Fibroblast of lung (primary cell): Measurements from ENCODE around the gene MSI2. TPM values are rescaled to one million over a fixed set of nuclear protein-coding genes. Genes with fewer than 3 reads are reported as not detected.
A peak's percentile ranks its signal among the peaks of the same experiment; 100 is the strongest.

ENCODE experiments used
- DNase-seq, 2 donors: peaks; one replicate each; pipeline versions ENCODE4 v3.0.0 to v3.0.0-alpha.2; 2010; ENCODE audit warnings: low read depth in 2 of 2
- H2AFZ ChIP-seq: 2 replicates; pipeline ENCODE4 v1.5.1; 2012; ENCODE audit warnings: low read length, control low read depth, inconsistent platforms
- H3K27ac ChIP-seq: 2 replicates; pipeline ENCODE4 v1.5.1; 2011; ENCODE audit warnings: low read length, control low read depth; ENCODE audit not compliant: insufficient read depth
- H3K27me3 ChIP-seq: 2 replicates; pipeline ENCODE4 v1.5.1; 2011; ENCODE audit warnings: mild to moderate bottlenecking, low read length; ENCODE audit not compliant: control insufficient read depth, insufficient read depth
- H3K36me3 ChIP-seq: 2 replicates; pipeline ENCODE4 v1.5.1; 2011; ENCODE audit warnings: low read length; ENCODE audit not compliant: control insufficient read depth, insufficient read depth
- H3K4me1 ChIP-seq: 2 replicates; pipeline ENCODE4 v1.5.1; 2011; ENCODE audit warnings: low read length; ENCODE audit not compliant: control insufficient read depth, insufficient read depth; ENCODE audit errors: extremely low read depth
- H3K4me2 ChIP-seq: 2 replicates; pipeline ENCODE4 v1.5.1; 2011; ENCODE audit warnings: low read length, control low read depth; ENCODE audit not compliant: insufficient read depth; ENCODE audit errors: extremely low read depth
- H3K4me3 ChIP-seq, 4 experiments: fragments of 200-600 bp in 1 of 4; sonication (generic) in 1 of 4; replicated peaks in 1 of 4; 2 replicates each; pipeline ENCODE4 v1.5.1; 2011 to 2016; ENCODE audit warnings: low read length in 4 of 4, low read depth in 3 of 4, mild to moderate bottlenecking in 3 of 4, control low read depth in 2 of 4, inconsistent platforms in 1 of 4, mixed read lengths in 1 of 4; ENCODE audit not compliant: insufficient read depth in 1 of 4; ENCODE audit errors: control extremely low read depth in 1 of 4
- H3K79me2 ChIP-seq: 2 replicates; pipeline ENCODE4 v1.5.1; 2012; ENCODE audit warnings: mild to moderate bottlenecking, low read length, inconsistent platforms; ENCODE audit not compliant: control insufficient read depth, insufficient read depth
- H3K9ac ChIP-seq: 2 replicates; pipeline ENCODE4 v1.5.1; 2011; ENCODE audit warnings: mild to moderate bottlenecking, low read length, control low read depth; ENCODE audit not compliant: insufficient read depth
- H3K9me3 ChIP-seq: 2 replicates; pipeline ENCODE4 v1.5.1; 2012; ENCODE audit warnings: low read depth, low read length; ENCODE audit not compliant: control insufficient read depth, insufficient read depth
- H4K20me1 ChIP-seq: 2 replicates; pipeline ENCODE4 v1.5.1; 2011; ENCODE audit warnings: low read length; ENCODE audit not compliant: control insufficient read depth, insufficient read depth; ENCODE audit errors: extremely low read depth
- CTCF ChIP-seq, 2 donors: IDR thresholded peaks in 1 of 2; conservative IDR thresholded peaks in 1 of 2; 1 replicate in 1 of 2; 2 replicates in 1 of 2; pipeline ENCODE4 v1.5.1; 2011 to 2012; ENCODE audit warnings: low read length in 2 of 2, control low read depth in 1 of 2, inconsistent platforms in 1 of 2, low read depth in 1 of 2, mild to moderate bottlenecking in 1 of 2
- EZH2 ChIP-seq: IDR thresholded peaks from 2 replicates; pipeline ENCODE4 v1.5.1; 2012; ENCODE audit warnings: low read length, control low read depth, mild to moderate bottlenecking; ENCODE audit errors: missing control alignments
- polyA plus RNA-seq, 2 donors: library from polyadenylated mRNA; depleted of rRNA in 1 of 2; stranded (reverse) in 1 of 2; unstranded in 1 of 2; fragments of >200 nt; gene quantifications; 2 replicates each; pipeline ENCODE4 v1.2.1, GENCODE V29; 2011 to 2012; ENCODE audit warnings: missing spikeins in 1 of 2
- total RNA-seq: library from RNA; depleted of rRNA; stranded (reverse); fragments of >200 nt; gene quantifications from 2 replicates; pipeline ENCODE4 v1.2.1, GENCODE V29; 2014

MSI2 gene
- total and polyA plus RNA-seq, 2 donors (not counting 1 experiment from before 2014, with no cell fraction given), result 6.8 to 14.2 TPM

GRCh38 chr17:57350266-57350665 lies 93.9 kb downstream of the MSI2 start:
- Histone ChIP-seq H3K27ac (no peak overlapping the region), H4K20me1 (no peaks in the 10 kb centered on the region), H3K79me2 (no peaks in the 10 kb centered on the region), H3K27me3 (no peaks in the 10 kb centered on the region), H3K4me2 (no peak overlapping the region), H3K4me1 (no peaks in the 10 kb centered on the region), H2AFZ (no peak overlapping the region), H3K9ac (no peak overlapping the region), H3K4me3 (no peak overlapping the region), H3K36me3 (no peaks in the 10 kb centered on the region), H3K9me3 (no peaks in the 10 kb centered on the region)
- TF ChIP-seq CTCF (conservative IDR thresholded peaks at IDR 0.05 in 1 of 2, IDR thresholded peaks at IDR 0.05 in 1 of 2; ENCODE audit: low read depth in 1 of 2, low read length in 2 of 2), result no peak
- no peak for TF ChIP-seq EZH2
- DNase-seq, result peak in 1 of 2 donors; percentile 92

GRCh38 chr17:57352665-57353175 lies 96.4 kb downstream of the MSI2 start:
- Histone ChIP-seq H3K9ac (no peak overlapping the region), H3K27ac (no peak overlapping the region), H3K4me2 (no peak overlapping the region), H2AFZ (no peak overlapping the region), H3K9me3 (no peaks in the 10 kb centered on the region), H3K36me3 (no peaks in the 10 kb centered on the region), H4K20me1 (no peaks in the 10 kb centered on the region), H3K79me2 (no peaks in the 10 kb centered on the region), H3K4me3 (no peak overlapping the region), H3K4me1 (no peaks in the 10 kb centered on the region), H3K27me3 (no peaks in the 10 kb centered on the region)
- no peak for DNase-seq
- no peak for TF ChIP-seq EZH2

GRCh38 chr17:57354673-57355072 lies 98.3 kb downstream of the MSI2 start:
- H3K4me3 ChIP-seq, result no peak overlapping the region
- no peaks in the 10 kb centered on the region for H3K9me3 ChIP-seq
- H3K79me2 ChIP-seq, result no peaks in the 10 kb centered on the region
- H3K36me3 ChIP-seq, result no peaks in the 10 kb centered on the region
- H3K27ac ChIP-seq, result no peak overlapping the region
- no peaks in the 10 kb centered on the region for H4K20me1 ChIP-seq
- H2AFZ ChIP-seq, result no peak overlapping the region
- TF ChIP-seq CTCF (conservative IDR thresholded peaks at IDR 0.05 in 1 of 2, IDR thresholded peaks at IDR 0.05 in 1 of 2; ENCODE audit: low read depth in 1 of 2, low read length in 2 of 2) (no peak), EZH2 (no peak)
- DNase-seq, result no peak
- H3K27me3 ChIP-seq, result no peaks in the 10 kb centered on the region
- H3K4me2 ChIP-seq, result no peak overlapping the region
- H3K4me1 ChIP-seq, result no peaks in the 10 kb centered on the region
- H3K9ac ChIP-seq, result no peak overlapping the region
